Measurements from ENCODE around the gene ALDH1L1. TPM values are rescaled to one million over a fixed set of nuclear protein-coding genes. Genes with fewer than 3 reads are reported as not detected.
A peak's percentile ranks its signal among the peaks of the same experiment; 100 is the strongest.

ALDH1L1 gene
- polyA plus RNA-seq, 2 donors, result 3.6 to 5.0 TPM

- WGBS, 2 donors, result 1% methylated on average over 11 to 30 of the region's 30 CpGs
Observed at GRCh38 chr3:126083511-126083912, 96.9 kb downstream of the ALDH1L1 start.

GRCh38 chr3:126083138-126083445 lies 97.3 kb downstream of the ALDH1L1 start:
- Histone ChIP-seq H3K27me3 (ENCODE audit: control insufficient read depth in 1 of 2, insufficient read depth in 2 of 2, low read length in 2 of 2) (no peaks in the 10 kb centered on the region), H3K27ac (ENCODE audit: low read depth in 2 of 2, low read length in 1 of 2) (no peak overlapping the region), H3K4me3 (ENCODE audit: low read depth in 1 of 2, low read length in 2 of 2) (peak overlapping the region in 1 of 2 donors; percentile 83), H3K36me3 (ENCODE audit: control insufficient read depth in 2 of 2, insufficient read depth in 2 of 2, low read length in 1 of 2) (no peaks in the 10 kb centered on the region), H3K9me3 (ENCODE audit: control insufficient read depth in 2 of 2, insufficient read depth in 1 of 2, low read depth in 1 of 2, low read length in 1 of 2) (no peaks in the 10 kb centered on the region), H3K4me1 (ENCODE audit: control insufficient read depth in 2 of 2, insufficient read depth in 2 of 2, low read length in 1 of 2) (peaks cover 4 to 7% of the 10 kb centered on the region in 2 donors)
- 19 to 22% methylated on average over 3 of the region's 3 CpGs for WGBS, 2 donors

More at GRCh38 chr3:126083511-126083912, 96.9 kb downstream of the ALDH1L1 start:
- no peaks in the 10 kb centered on the region for H3K27me3 ChIP-seq (ENCODE audit: control insufficient read depth in 1 of 2, insufficient read depth in 2 of 2, low read length in 2 of 2)
- H3K4me1 ChIP-seq (ENCODE audit: control insufficient read depth in 2 of 2, insufficient read depth in 2 of 2, low read length in 1 of 2), result peaks cover 4 to 7% of the 10 kb centered on the region in 2 donors
- H3K4me3 ChIP-seq (ENCODE audit: low read depth in 1 of 2, low read length in 2 of 2), result peak overlapping the region; percentile 68 to 83
- H3K9me3 ChIP-seq (ENCODE audit: control insufficient read depth in 2 of 2, insufficient read depth in 1 of 2, low read depth in 1 of 2, low read length in 1 of 2), result no peaks in the 10 kb centered on the region
- H3K27ac ChIP-seq (ENCODE audit: low read depth in 2 of 2, low read length in 1 of 2), result peak overlapping the region; percentile 92 to 97
- H3K36me3 ChIP-seq (ENCODE audit: control insufficient read depth in 2 of 2, insufficient read depth in 2 of 2, low read length in 1 of 2), result no peaks in the 10 kb centered on the region

- Histone ChIP-seq H3K36me3 (ENCODE audit: control insufficient read depth in 2 of 2, insufficient read depth in 2 of 2, low read length in 1 of 2) (no peaks in the 10 kb centered on the region), H3K4me3 (ENCODE audit: low read depth in 1 of 2, low read length in 2 of 2) (no peak overlapping the region), H3K4me1 (ENCODE audit: control insufficient read depth in 2 of 2, insufficient read depth in 2 of 2, low read length in 1 of 2) (peaks cover 4 to 7% of the 10 kb centered on the region in 2 donors), H3K27me3 (ENCODE audit: control insufficient read depth in 1 of 2, insufficient read depth in 2 of 2, low read length in 2 of 2) (no peaks in the 10 kb centered on the region), H3K27ac (ENCODE audit: low read depth in 2 of 2, low read length in 1 of 2) (peak overlapping the region in 1 of 2 donors; percentile 27), H3K9me3 (ENCODE audit: control insufficient read depth in 2 of 2, insufficient read depth in 1 of 2, low read depth in 1 of 2, low read length in 1 of 2) (no peaks in the 10 kb centered on the region)
- 92 to 93% methylated on average over 15 of the region's 15 CpGs for WGBS, 2 donors
Observed at GRCh38 chr3:126082362-126083137, 97.8 kb downstream of the ALDH1L1 start.

- WGBS, 2 donors, result 56 to 59% methylated on average over 9 of the region's 9 CpGs
- no peaks in the 10 kb centered on the region for H3K36me3 ChIP-seq (ENCODE audit: control insufficient read depth in 2 of 2, insufficient read depth in 2 of 2, low read length in 1 of 2)
- no peak overlapping the region for H3K4me3 ChIP-seq (ENCODE audit: low read depth in 1 of 2, low read length in 2 of 2)
- H3K27me3 ChIP-seq (ENCODE audit: control insufficient read depth in 1 of 2, insufficient read depth in 2 of 2, low read length in 2 of 2), result no peaks in the 10 kb centered on the region
- H3K9me3 ChIP-seq (ENCODE audit: control insufficient read depth in 2 of 2, insufficient read depth in 1 of 2, low read depth in 1 of 2, low read length in 1 of 2), result no peaks in the 10 kb centered on the region
- H3K27ac ChIP-seq (ENCODE audit: low read depth in 2 of 2, low read length in 1 of 2), result peak overlapping the region in 1 of 2 donors; percentile 50
- H3K4me1 ChIP-seq (ENCODE audit: control insufficient read depth in 2 of 2, insufficient read depth in 2 of 2, low read length in 1 of 2), result peaks cover 4 to 7% of the 10 kb centered on the region in 2 donors
Observed at GRCh38 chr3:126081618-126082361, 98.6 kb downstream of the ALDH1L1 start.

GRCh38 chr3:126080970-126081369 lies 99.4 kb downstream of the ALDH1L1 start:
- no peak overlapping the region for H3K4me3 ChIP-seq (ENCODE audit: low read depth in 1 of 2, low read length in 2 of 2)
- peaks cover 4 to 7% of the 10 kb centered on the region in 2 donors for H3K4me1 ChIP-seq (ENCODE audit: control insufficient read depth in 2 of 2, insufficient read depth in 2 of 2, low read length in 1 of 2)
- WGBS, 2 donors, result 88 to 98% methylated on average over 5 of the region's 5 CpGs
- H3K27ac ChIP-seq (ENCODE audit: low read depth in 2 of 2, low read length in 1 of 2), result no peak overlapping the region
- no peaks in the 10 kb centered on the region for H3K9me3 ChIP-seq (ENCODE audit: control insufficient read depth in 2 of 2, insufficient read depth in 1 of 2, low read depth in 1 of 2, low read length in 1 of 2)
- no peaks in the 10 kb centered on the region for H3K36me3 ChIP-seq (ENCODE audit: control insufficient read depth in 2 of 2, insufficient read depth in 2 of 2, low read length in 1 of 2)
- no peaks in the 10 kb centered on the region for H3K27me3 ChIP-seq (ENCODE audit: control insufficient read depth in 1 of 2, insufficient read depth in 2 of 2, low read length in 2 of 2)

- H3K36me3 ChIP-seq (ENCODE audit: control insufficient read depth in 2 of 2, insufficient read depth in 2 of 2, low read length in 1 of 2), result no peaks in the 10 kb centered on the region
- no peaks in the 10 kb centered on the region for H3K9me3 ChIP-seq (ENCODE audit: control insufficient read depth in 2 of 2, insufficient read depth in 1 of 2, low read depth in 1 of 2, low read length in 1 of 2)
- no peak overlapping the region for H3K27ac ChIP-seq (ENCODE audit: low read depth in 2 of 2, low read length in 1 of 2)
- WGBS, 2 donors, result 82 to 84% methylated on average over 4 of the region's 4 CpGs
- H3K4me1 ChIP-seq (ENCODE audit: control insufficient read depth in 2 of 2, insufficient read depth in 2 of 2, low read length in 1 of 2), result peaks cover 4 to 7% of the 10 kb centered on the region in 2 donors
- H3K27me3 ChIP-seq (ENCODE audit: control insufficient read depth in 1 of 2, insufficient read depth in 2 of 2, low read length in 2 of 2), result no peaks in the 10 kb centered on the region
- H3K4me3 ChIP-seq (ENCODE audit: low read depth in 1 of 2, low read length in 2 of 2), result no peak overlapping the region
Observed at GRCh38 chr3:126078866-126079265, 101.5 kb downstream of the ALDH1L1 start.

- no peak overlapping the region for H3K27ac ChIP-seq (ENCODE audit: low read depth in 2 of 2, low read length in 1 of 2)
- H3K4me3 ChIP-seq (ENCODE audit: low read depth in 1 of 2, low read length in 2 of 2), result no peak overlapping the region
- H3K9me3 ChIP-seq (ENCODE audit: control insufficient read depth in 2 of 2, insufficient read depth in 1 of 2, low read depth in 1 of 2, low read length in 1 of 2), result no peaks in the 10 kb centered on the region
- H3K36me3 ChIP-seq (ENCODE audit: control insufficient read depth in 2 of 2, insufficient read depth in 2 of 2, low read length in 1 of 2), result no peaks in the 10 kb centered on the region
- peaks cover 4 to 7% of the 10 kb centered on the region in 2 donors for H3K4me1 ChIP-seq (ENCODE audit: control insufficient read depth in 2 of 2, insufficient read depth in 2 of 2, low read length in 1 of 2)
- no peaks in the 10 kb centered on the region for H3K27me3 ChIP-seq (ENCODE audit: control insufficient read depth in 1 of 2, insufficient read depth in 2 of 2, low read length in 2 of 2)
- WGBS, 2 donors, result 96 to 97% methylated on average over 11 of the region's 11 CpGs
Observed at GRCh38 chr3:126077754-126078153, 102.6 kb downstream of the ALDH1L1 start.

GRCh38 chr3:126076140-126076539 lies 104.2 kb downstream of the ALDH1L1 start:
- H3K27ac ChIP-seq (ENCODE audit: low read depth in 2 of 2, low read length in 1 of 2), result no peak overlapping the region
- no peaks in the 10 kb centered on the region for H3K27me3 ChIP-seq (ENCODE audit: control insufficient read depth in 1 of 2, insufficient read depth in 2 of 2, low read length in 2 of 2)
- no peak overlapping the region for H3K4me3 ChIP-seq (ENCODE audit: low read depth in 1 of 2, low read length in 2 of 2)
- no peaks in the 10 kb centered on the region for H3K36me3 ChIP-seq (ENCODE audit: control insufficient read depth in 2 of 2, insufficient read depth in 2 of 2, low read length in 1 of 2)
- no peaks in the 10 kb centered on the region for H3K4me1 ChIP-seq (ENCODE audit: control insufficient read depth in 2 of 2, insufficient read depth in 2 of 2, low read length in 1 of 2)
- no peaks in the 10 kb centered on the region for H3K9me3 ChIP-seq (ENCODE audit: control insufficient read depth in 2 of 2, insufficient read depth in 1 of 2, low read depth in 1 of 2, low read length in 1 of 2)

- Histone ChIP-seq H3K36me3 (ENCODE audit: control insufficient read depth in 2 of 2, insufficient read depth in 2 of 2, low read length in 1 of 2) (peaks cover 2 to 7% of the 10 kb centered on the region in 2 donors), H3K27me3 (ENCODE audit: control insufficient read depth in 1 of 2, insufficient read depth in 2 of 2, low read length in 2 of 2) (no peaks in the 10 kb centered on the region), H3K4me3 (ENCODE audit: low read depth in 1 of 2, low read length in 2 of 2) (no peak overlapping the region), H3K9me3 (ENCODE audit: control insufficient read depth in 2 of 2, insufficient read depth in 1 of 2, low read depth in 1 of 2, low read length in 1 of 2) (no peaks in the 10 kb centered on the region), H3K27ac (ENCODE audit: low read depth in 2 of 2, low read length in 1 of 2) (no peak overlapping the region), H3K4me1 (ENCODE audit: control insufficient read depth in 2 of 2, insufficient read depth in 2 of 2, low read length in 1 of 2) (no peaks in the 10 kb centered on the region)
- 91% methylated on average over 10 of the region's 10 CpGs for WGBS, 2 donors
Observed at GRCh38 chr3:126070146-126070545, 110.2 kb downstream of the ALDH1L1 start.
